OCI-LY3 (cell line): ENCODE measurements around the gene RGS19.

ENCODE experiments used
- H2AFZ ChIP-seq: fragments of 200-600, 300-600 bp; shearing (Covaris generic); 2 replicates; pipeline ENCODE4 v1.6.0; 2014; ENCODE audit warnings: antibody characterized with exemption, low read depth, low read length
- H3K27ac ChIP-seq: fragments of 200-600, 300-600 bp; sonication (generic); 2 replicates; pipeline ENCODE4 v1.5.1; 2014; ENCODE audit warnings: mild to moderate bottlenecking, low read length, moderate library complexity, mixed read lengths
- H3K27me3 ChIP-seq: fragments of 200-600, 300-600 bp; sonication (generic); 2 replicates; pipeline ENCODE4 v1.6.1; 2014; ENCODE audit warnings: low read depth, low read length, mixed read lengths
- H3K36me3 ChIP-seq: fragments of 200-600, 300-600 bp; sonication (generic); replicated peaks from 2 replicates; pipeline ENCODE3; 2014; ENCODE audit warnings: low read depth, low read length, mixed read lengths
- H3K4me1 ChIP-seq: fragments of 300-600, 200-600 bp; sonication (generic); 2 replicates; pipeline ENCODE4 v1.6.1; 2014; ENCODE audit warnings: low read length, mixed read lengths
- H3K4me2 ChIP-seq: fragments of 200-600, 300-600 bp; sonication (generic); 2 replicates; pipeline ENCODE4 v1.6.1; 2014; ENCODE audit warnings: low read length, mixed read lengths
- H3K4me3 ChIP-seq: fragments of 300-600, 200-600 bp; sonication (generic); 2 replicates; pipeline ENCODE4 v1.5.1; 2014; ENCODE audit warnings: antibody characterized with exemption, mild to moderate bottlenecking, low read length, moderate library complexity
- H3K79me2 ChIP-seq: fragments of 300-600, 200-600 bp; shearing (Covaris generic); 2 replicates; pipeline ENCODE4 v1.6.1; 2014; ENCODE audit warnings: mild to moderate bottlenecking, low read length, mixed read lengths
- H3K9ac ChIP-seq: fragments of 300-600, 200-600 bp; shearing (Covaris generic); 2 replicates; pipeline ENCODE4 v1.6.0; 2014; ENCODE audit warnings: mild to moderate bottlenecking, low read length, moderate library complexity
- H3K9me3 ChIP-seq: fragments of 200-600, 300-600 bp; shearing (Covaris generic); 2 replicates; pipeline ENCODE4 v1.6.1; 2014; ENCODE audit warnings: low read length, mixed read lengths; ENCODE audit not compliant: insufficient read depth
- H4K20me1 ChIP-seq: fragments of 200-600, 300-600 bp; sonication (generic); 2 replicates; pipeline ENCODE4 v1.6.1; 2016; ENCODE audit warnings: low read length, mixed read lengths; ENCODE audit not compliant: insufficient read depth
- EZH2phosphoT487 ChIP-seq: fragments of 200-600 bp; shearing (Covaris generic); IDR thresholded peaks from 2 replicates; pipeline ENCODE4 v1.6.1; 2018; ENCODE audit warnings: antibody characterized with exemption, mixed run types, low read depth
- TF ChIP-seq, protein P1 (sequence below): fragments of 200-600, 300-600 bp; sonication (generic); IDR thresholded peaks from 2 replicates; pipeline ENCODE4 v1.5.1; 2014; ENCODE audit warnings: antibody characterized with exemption, low read length, low read depth

The RGS19 gene

DNA sequence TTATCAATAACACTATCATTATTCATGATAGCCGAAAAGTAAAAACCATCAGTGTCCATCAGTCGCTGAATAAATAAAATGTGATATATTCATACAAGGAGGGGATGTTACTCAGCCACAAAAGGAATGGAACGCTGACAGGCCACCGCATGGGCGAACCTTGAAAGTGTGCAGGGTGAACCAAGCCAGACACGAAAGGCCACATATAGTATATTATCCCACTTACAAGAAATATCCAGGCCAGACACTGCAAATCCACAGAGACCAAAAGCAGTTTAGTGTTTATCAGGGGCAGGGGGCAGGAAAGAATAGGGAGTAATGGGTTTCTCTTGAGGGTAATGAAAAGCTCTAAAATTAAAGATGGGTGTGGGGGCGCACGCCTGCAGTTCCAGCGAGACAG lies 35.5 kb downstream of the RGS19 start:
- Histone ChIP-seq H3K79me2 (no peaks in the 10 kb centered on the region), H3K4me2 (no peak overlapping the region), H2AFZ (no peak overlapping the region), H3K9me3 (no peaks in the 10 kb centered on the region), H3K9ac (no peak overlapping the region), H3K27ac (no peak overlapping the region), H3K4me3 (no peak overlapping the region), H3K27me3 (peaks cover 7% of the 10 kb centered on the region), H4K20me1 (no peaks in the 10 kb centered on the region), H3K36me3 (no peaks in the 10 kb centered on the region), H3K4me1 (peaks cover 27% of the 10 kb centered on the region)
- TF ChIP-seq, protein P1, sequence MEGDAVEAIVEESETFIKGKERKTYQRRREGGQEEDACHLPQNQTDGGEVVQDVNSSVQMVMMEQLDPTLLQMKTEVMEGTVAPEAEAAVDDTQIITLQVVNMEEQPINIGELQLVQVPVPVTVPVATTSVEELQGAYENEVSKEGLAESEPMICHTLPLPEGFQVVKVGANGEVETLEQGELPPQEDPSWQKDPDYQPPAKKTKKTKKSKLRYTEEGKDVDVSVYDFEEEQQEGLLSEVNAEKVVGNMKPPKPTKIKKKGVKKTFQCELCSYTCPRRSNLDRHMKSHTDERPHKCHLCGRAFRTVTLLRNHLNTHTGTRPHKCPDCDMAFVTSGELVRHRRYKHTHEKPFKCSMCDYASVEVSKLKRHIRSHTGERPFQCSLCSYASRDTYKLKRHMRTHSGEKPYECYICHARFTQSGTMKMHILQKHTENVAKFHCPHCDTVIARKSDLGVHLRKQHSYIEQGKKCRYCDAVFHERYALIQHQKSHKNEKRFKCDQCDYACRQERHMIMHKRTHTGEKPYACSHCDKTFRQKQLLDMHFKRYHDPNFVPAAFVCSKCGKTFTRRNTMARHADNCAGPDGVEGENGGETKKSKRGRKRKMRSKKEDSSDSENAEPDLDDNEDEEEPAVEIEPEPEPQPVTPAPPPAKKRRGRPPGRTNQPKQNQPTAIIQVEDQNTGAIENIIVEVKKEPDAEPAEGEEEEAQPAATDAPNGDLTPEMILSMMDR: no peak
- TF ChIP-seq EZH2phosphoT487: no peak

DNA sequence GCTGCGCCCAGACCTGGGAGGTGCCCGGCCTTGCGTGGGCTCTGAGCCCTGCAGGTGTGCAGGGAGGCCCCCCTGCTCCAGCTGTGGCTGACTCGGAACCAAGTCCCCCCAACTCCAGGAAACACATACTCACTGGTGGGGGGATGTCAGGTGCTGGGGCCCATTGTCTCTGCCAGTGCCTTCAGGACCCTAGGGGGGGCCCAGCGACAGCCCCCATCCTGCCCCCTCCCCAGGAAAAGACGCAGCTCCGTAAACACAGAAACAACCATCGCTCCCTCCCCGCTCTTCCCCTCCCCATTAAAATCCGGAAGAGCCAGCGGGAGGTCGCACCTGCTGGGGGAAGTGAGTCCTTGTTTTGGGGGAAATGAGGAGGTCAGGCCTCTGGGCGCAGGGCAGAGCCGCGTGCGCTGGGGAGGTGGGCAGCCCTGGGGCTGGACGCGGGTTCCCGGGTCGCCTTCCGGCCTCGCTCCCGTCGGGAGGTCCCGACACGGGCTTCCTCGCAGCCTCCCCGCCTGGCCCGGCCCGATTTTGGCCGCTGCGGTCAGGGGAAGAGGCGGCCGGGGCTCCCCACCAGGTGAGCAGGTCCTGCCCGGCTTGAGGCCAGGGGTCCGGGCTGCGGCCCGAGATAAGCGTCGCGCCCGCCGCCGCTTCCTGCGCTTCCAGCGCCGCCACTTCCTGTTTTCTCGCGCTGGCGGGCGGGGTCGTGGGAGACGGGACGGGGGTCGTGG lies 37.1 kb downstream of the RGS19 start:
- H3K27ac ChIP-seq: peak overlapping the region; percentile 35; the same call in 1 of the 2 replicates

DNA sequence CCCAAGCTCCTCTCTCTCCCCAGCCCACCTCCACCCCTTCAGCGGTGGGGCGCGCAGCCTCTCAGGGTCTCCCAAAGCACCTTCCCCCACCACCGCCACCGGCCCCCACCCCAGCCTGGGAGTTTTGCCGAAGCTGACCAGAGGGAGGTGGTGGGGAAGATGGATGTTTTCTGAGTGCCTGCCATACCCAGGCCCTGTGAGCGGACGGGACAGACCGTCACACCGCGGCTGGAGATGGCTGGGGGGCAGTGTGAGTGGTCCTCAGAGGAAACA lies 37.6 kb downstream of the RGS19 start:
- H3K27me3 ChIP-seq: peaks cover 7% of the 10 kb centered on the region
- H3K79me2 ChIP-seq: no peaks in the 10 kb centered on the region
- H3K27ac ChIP-seq: 0 out of 2 replicates have a peak overlapping the region, but pooled peaks have one; percentile 35
- H2AFZ ChIP-seq: no peak overlapping the region; the same call in 1 of the 2 replicates
- peak overlapping the region; percentile 84 for H3K4me3 ChIP-seq
- peaks cover 40% of the 10 kb centered on the region for H3K4me1 ChIP-seq
- no peaks in the 10 kb centered on the region for H3K36me3 ChIP-seq
- no peaks in the 10 kb centered on the region for H4K20me1 ChIP-seq
- peak overlapping the region; percentile 89 for H3K4me2 ChIP-seq
- H3K9ac ChIP-seq: peak overlapping the region; percentile 87
- TF ChIP-seq, protein P1: no peak
- no peak for TF ChIP-seq EZH2phosphoT487
- H3K9me3 ChIP-seq: no peaks in the 10 kb centered on the region

More for the DNA sequence above, 37.1 kb downstream of the RGS19 start:
- Histone ChIP-seq H3K4me1 (peaks cover 35% of the 10 kb centered on the region), H3K4me3 (peak overlapping the region; percentile 84), H4K20me1 (no peaks in the 10 kb centered on the region), H3K4me2 (peak overlapping the region; percentile 89), H3K27me3 (peaks cover 7% of the 10 kb centered on the region), H2AFZ (peak overlapping the region; percentile 5; the same call in 1 of the 2 replicates), H3K79me2 (no peaks in the 10 kb centered on the region), H3K36me3 (no peaks in the 10 kb centered on the region), H3K9me3 (no peaks in the 10 kb centered on the region), H3K9ac (peak overlapping the region; percentile 87)
- no peak for TF ChIP-seq EZH2phosphoT487
- TF ChIP-seq, protein P1: no peak

DNA sequence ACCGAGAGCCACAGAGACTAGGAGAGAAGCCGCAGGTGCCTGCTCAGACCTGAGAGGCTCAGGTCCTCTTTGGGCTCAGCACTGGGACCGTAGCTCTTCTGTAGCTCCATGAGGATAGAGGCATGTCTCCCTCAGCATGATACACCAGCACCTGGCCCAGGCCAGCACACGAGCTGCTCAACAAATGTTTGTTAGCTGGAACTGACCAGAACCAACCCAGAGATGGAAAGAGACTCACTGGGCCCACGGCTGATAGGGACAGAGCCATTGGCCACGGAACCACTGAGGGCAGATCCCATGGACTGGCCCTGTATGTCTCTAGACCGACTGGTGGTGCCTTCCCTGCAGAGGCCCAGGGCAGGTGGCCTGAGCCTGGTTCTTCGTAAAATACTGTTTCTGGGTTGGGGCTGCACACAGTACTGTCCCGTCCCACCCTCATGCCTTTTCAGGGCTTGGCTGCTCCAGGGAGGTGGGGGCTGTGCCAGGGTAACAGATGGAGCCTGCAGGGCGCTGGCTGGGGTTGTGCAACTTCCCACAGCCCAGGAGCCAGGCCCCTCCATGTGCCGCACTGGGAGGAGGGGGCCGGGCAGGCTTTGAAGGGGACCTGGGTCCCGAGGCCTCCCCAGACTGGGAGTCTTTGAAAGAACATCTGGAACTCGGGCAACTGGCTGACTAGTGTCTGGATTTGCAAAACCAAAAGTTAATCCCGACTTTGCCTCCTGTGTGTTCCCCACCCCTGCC lies 38.1 kb downstream of the RGS19 start:
- Histone ChIP-seq H3K79me2 (no peaks in the 10 kb centered on the region), H2AFZ (no peak overlapping the region), H3K4me2 (peak overlapping the region; percentile 89), H3K9ac (peak overlapping the region; percentile 87), H3K4me3 (peak overlapping the region; percentile 84), H3K4me1 (peaks cover 45% of the 10 kb centered on the region), H3K36me3 (no peaks in the 10 kb centered on the region), H4K20me1 (no peaks in the 10 kb centered on the region), H3K27ac (no peak overlapping the region), H3K27me3 (peaks cover 7% of the 10 kb centered on the region), H3K9me3 (no peaks in the 10 kb centered on the region)
- TF ChIP-seq EZH2phosphoT487: no peak
- TF ChIP-seq, protein P1: no peak
